Keratinocyte (primary cell): ENCODE results near the gene ARHGAP1.

Source experiments
- CTCF ChIP-seq, 3 experiments: IDR thresholded peaks in 1 of 3; conservative IDR thresholded peaks in 1 of 3; optimal IDR thresholded peaks in 1 of 3; 2 replicates in 2 of 3; 3 replicates in 1 of 3; pipeline versions ENCODE3 to v1.5.1; 2011; ENCODE audit warnings: low read length in 3 of 3, mild to moderate bottlenecking in 3 of 3, moderate library complexity in 2 of 3, control low read depth in 1 of 3, inconsistent platforms in 1 of 3; ENCODE audit not compliant: insufficient read depth in 2 of 3; ENCODE audit errors: extremely low read depth in 1 of 3
- EZH2 ChIP-seq: IDR thresholded peaks from one replicate; pipeline ENCODE4 v1.6.1; 2012; ENCODE audit warnings: inconsistent platforms, mild to moderate bottlenecking, low read length, moderate library complexity

GRCh38 chr11:46679241-46680163, 20.9 kb downstream of the ARHGAP1 start:
- TF ChIP-seq CTCF (optimal IDR thresholded peaks at IDR 0.05 in 1 of 3, IDR thresholded peaks at IDR 0.05 in 1 of 3, conservative IDR thresholded peaks at IDR 0.05 in 1 of 3; ENCODE audit: extremely low read depth in 1 of 3, insufficient read depth in 2 of 3, low read length in 3 of 3) = no peak
- TF ChIP-seq EZH2 = no peak
